GM19397 (cell line): Measurements from ENCODE around the gene WNK4.
"Not testable (repeated sequence)": the region's sequence is repeated elsewhere in the genome, so short reads cannot be mapped to it uniquely, and the experiment has no call there.

Experiments used
- ATAC-seq: cut with Tn5 transposase; IDR thresholded peaks from one replicate; pipeline ENCODE4 v1.9.1; 2021; ENCODE audit warnings: mild to moderate bottlenecking, moderate library complexity; ENCODE audit not compliant: unreplicated experiment

The WNK4 gene

GRCh38 chr17:42779936-42780850 is at the start of gene WNK4:
Gene WNK4 (plus strand): TSS chr17:42780610. CDS start chr17:42780699, 89 bp downstream.
- ATAC-seq = no peak

- ATAC-seq = no peak
Observed at GRCh38 chr17:42740699-42741098, 39.7 kb upstream of the WNK4 start.

- ATAC-seq = not testable (repeated sequence)
Observed at GRCh38 chr17:42742916-42743315, 37.5 kb upstream of the WNK4 start.

GRCh38 chr17:42743595-42744282 is 36.7 kb upstream of the WNK4 start:
- no peak for ATAC-seq

- peak; percentile 49 for ATAC-seq
Observed at GRCh38 chr17:42744283-42744805, 36.1 kb upstream of the WNK4 start.

GRCh38 chr17:42744806-42745617 is 35.4 kb upstream of the WNK4 start, which contains the start of gene EZH1:
Gene EZH1 (minus strand): TSS chr17:42745040. CDS start chr17:42728941, 16,099 bp downstream.
- peak; percentile 82 for ATAC-seq

- no peak for ATAC-seq
Observed at GRCh38 chr17:42748202-42748907, 32.1 kb upstream of the WNK4 start.

- ATAC-seq = no peak
Observed at GRCh38 chr17:42748908-42749798, 31.3 kb upstream of the WNK4 start.

GRCh38 chr17:42750739-42751344 is 29.6 kb upstream of the WNK4 start:
- ATAC-seq = no peak

GRCh38 chr17:42751628-42752027 is 28.8 kb upstream of the WNK4 start:
- ATAC-seq = no peak

GRCh38 chr17:42754782-42755181 is 25.6 kb upstream of the WNK4 start:
- no peak for ATAC-seq

GRCh38 chr17:42759982-42760651 is 20.3 kb upstream of the WNK4 start:
- no peak for ATAC-seq

- ATAC-seq = no peak
Observed at GRCh38 chr17:42760652-42761581, 19.5 kb upstream of the WNK4 start, which contains the start of gene RAMP2. Gene RAMP2 (plus strand): TSS chr17:42761227. CDS start chr17:42761262, 35 bp downstream.

GRCh38 chr17:42761638-42762037 is 18.8 kb upstream of the WNK4 start:
- no peak for ATAC-seq

- ATAC-seq = no peak
Observed at GRCh38 chr17:42766124-42766523, 14.3 kb upstream of the WNK4 start.

- ATAC-seq = no peak
Observed at GRCh38 chr17:42767512-42767911, 12.9 kb upstream of the WNK4 start.

GRCh38 chr17:42768006-42768405 is 12.4 kb upstream of the WNK4 start:
- ATAC-seq = not testable (repeated sequence)
